HG03039 (cell line): Measurements from ENCODE around the gene COA3.

Experiments
- ATAC-seq: cut with Tn5 transposase; IDR thresholded peaks from one replicate; pipeline ENCODE4 v1.9.1; 2021; ENCODE audit warnings: mild to moderate bottlenecking, moderate library complexity; ENCODE audit not compliant: unreplicated experiment

The COA3 gene

GRCh38 chr17:42798383-42799380 lies at the start of gene COA3, which contains the start of gene CNTD1:
Gene COA3, minus strand, starts transcription at chr17:42798704. Its CDS starts 23 bp downstream, at chr17:42798681.
Gene CNTD1, plus strand, starts transcription at chr17:42798861. Its CDS starts 207 bp downstream, at chr17:42799068.
- ATAC-seq: peak; percentile 64

GRCh38 chr17:42848093-42848492 lies 49.6 kb upstream of the COA3 start:
- ATAC-seq: no peak

- no peak for ATAC-seq
These were observed 48.2 kb upstream of the COA3 start for GRCh38 chr17:42846594-42847280.

GRCh38 chr17:42845918-42846593 lies 47.6 kb upstream of the COA3 start:
- ATAC-seq: no peak

GRCh38 chr17:42845556-42845917 lies 47.0 kb upstream of the COA3 start:
- no peak for ATAC-seq

GRCh38 chr17:42844761-42845555 lies 46.5 kb upstream of the COA3 start:
- no peak for ATAC-seq

- no peak for ATAC-seq
These were observed 45.8 kb upstream of the COA3 start, which contains the start of gene AOC2 for GRCh38 chr17:42844271-42844670. Gene AOC2, plus strand, starts transcription at chr17:42844580. Its CDS starts 47 bp downstream, at chr17:42844627.

GRCh38 chr17:42843358-42843934 lies 44.9 kb upstream of the COA3 start:
- no peak for ATAC-seq

GRCh38 chr17:42841975-42842685 lies 43.6 kb upstream of the COA3 start:
- no peak for ATAC-seq

- ATAC-seq: no peak
These were observed 37.2 kb upstream of the COA3 start for GRCh38 chr17:42835732-42836131.

- peak; percentile 6 for ATAC-seq
These were observed 35.4 kb upstream of the COA3 start for GRCh38 chr17:42833767-42834422.

GRCh38 chr17:42832934-42833766 lies 34.6 kb upstream of the COA3 start, which contains the start of gene PSME3:
Gene PSME3, plus strand, starts transcription at chr17:42833397. Its CDS starts 235 bp downstream, at chr17:42833632.
- peak; percentile 82 for ATAC-seq

- ATAC-seq: no peak
These were observed 33.9 kb upstream of the COA3 start for GRCh38 chr17:42832213-42832933.

- no peak for ATAC-seq
These were observed 32.5 kb upstream of the COA3 start for GRCh38 chr17:42830971-42831370.

- no peak for ATAC-seq
These were observed 29.0 kb upstream of the COA3 start for GRCh38 chr17:42827472-42827871.

GRCh38 chr17:42821176-42821575 lies 22.7 kb upstream of the COA3 start:
- no peak for ATAC-seq

- ATAC-seq: no peak
These were observed 21.5 kb upstream of the COA3 start for GRCh38 chr17:42819939-42820535.
